Activated T-helper 1 cell treated with anti-CD3 and anti-CD28 coated beads, Interleukin-2, amount 50 U/mL, for 16 hours (primary cell): ENCODE measurements around the gene CXXC4.

Experiments used
- DNase-seq, 2 donors: peaks; one replicate each; pipeline ENCODE4 v3.0.0-alpha.2; 2020; ENCODE audit warnings: low read depth in 1 of 2, low spot score in 1 of 2

Gene CXXC4

GRCh38 chr4:104424475-104424941 lies 70.2 kb downstream of the CXXC4 start:
- no peak for DNase-seq

- no peak for DNase-seq
Measured at GRCh38 chr4:104421566-104421965, 73.1 kb downstream of the CXXC4 start.

DNA sequence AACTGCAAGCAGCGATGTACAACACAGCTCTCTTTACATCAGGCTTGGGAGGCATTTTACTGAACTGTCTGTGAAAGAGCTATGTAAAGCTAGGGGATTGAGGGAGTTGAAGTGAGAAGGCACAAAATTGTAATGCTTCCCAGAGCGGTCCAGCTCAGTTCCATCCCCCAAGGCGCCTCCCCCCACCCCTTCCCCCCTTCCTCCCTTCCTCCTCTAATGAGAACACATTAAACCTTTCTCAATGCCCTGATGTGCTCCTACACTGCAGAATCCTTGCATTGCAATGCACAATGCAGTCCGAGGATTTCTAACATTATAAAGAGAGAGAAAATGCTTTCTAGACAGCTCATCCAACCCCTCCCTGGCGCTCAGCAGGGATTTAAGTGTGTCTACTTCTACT lies 73.9 kb downstream of the CXXC4 start:
- no peak for DNase-seq
